ENCODE data around the gene ADGRG1. TPM values are rescaled to one million over a fixed set of nuclear protein-coding genes. Genes with fewer than 3 reads are reported as not detected.

The ADGRG1 gene
- total RNA-seq, 6 experiments from 2014 or later: 1.8 to 4.2 (median 3.4) TPM

GRCh38 chr16:57699481-57699880 is 71.1 kb downstream of the ADGRG1 start:
- TF ChIP-seq CTCF (IDR thresholded peaks at IDR 0.05) (no peak), POLR2A (IDR thresholded peaks at IDR 0.05) (no peak)
- intact Hi-C loops (cut with DNase I): no loop called here
- H3K36me3 ChIP-seq: no peaks in the 10 kb centered on the region
- ATAC-seq (no peak), DNase-seq (no peak)
- H3K4me1 ChIP-seq: peaks cover 0 to 30% (median 5%) of the 10 kb centered on the region in 4 donors
- H3K27ac ChIP-seq: no peak overlapping the region
- H3K4me3 ChIP-seq: no peak overlapping the region
- WGBS (ENCODE audit: insufficient coverage, low coverage, low lambda C conversion rate, missing lambda C conversion rate): 60% methylated on average over 1 of the region's 3 CpGs
- H3K9me3 ChIP-seq: no peaks in the 10 kb centered on the region
- H3K27me3 ChIP-seq: no peaks in the 10 kb centered on the region

- intact Hi-C loops (cut with DNase I): no loop called here
- no peak overlapping the region for H3K4me3 ChIP-seq
- TF ChIP-seq CTCF (IDR thresholded peaks at IDR 0.05): no peak
- no peak for TF ChIP-seq POLR2A (IDR thresholded peaks at IDR 0.05)
- DNase-seq (no peak), ATAC-seq (no peak)
- peaks cover 0 to 30% (median 7%) of the 10 kb centered on the region in 4 donors for H3K4me1 ChIP-seq
- 100% methylated on average over 1 of the region's 7 CpGs for WGBS (ENCODE audit: insufficient coverage, low coverage, low lambda C conversion rate, missing lambda C conversion rate)
- H3K27ac ChIP-seq: no peak overlapping the region
- H3K27me3 ChIP-seq: no peaks in the 10 kb centered on the region
- H3K9me3 ChIP-seq: no peaks in the 10 kb centered on the region
- H3K36me3 ChIP-seq: no peaks in the 10 kb centered on the region
These were observed 71.5 kb downstream of the ADGRG1 start for GRCh38 chr16:57699899-57700298.

- WGBS (ENCODE audit: insufficient coverage, low coverage, low lambda C conversion rate, missing lambda C conversion rate): 49% methylated on average over 7 of the region's 10 CpGs
- H3K4me1 ChIP-seq: peaks cover 0 to 29% (median 8%) of the 10 kb centered on the region in 4 donors
- ATAC-seq (peak; percentile 18 to 40 (median 34)), DNase-seq (no peak)
- H3K27me3 ChIP-seq: no peaks in the 10 kb centered on the region
- no peaks in the 10 kb centered on the region for H3K9me3 ChIP-seq
- intact Hi-C loops (cut with DNase I): no loop called here
- no peak overlapping the region for H3K4me3 ChIP-seq
- H3K36me3 ChIP-seq: no peaks in the 10 kb centered on the region
- peak overlapping the region in 1 of 3 donors; percentile 45 for H3K27ac ChIP-seq
- no peak for TF ChIP-seq CTCF (IDR thresholded peaks at IDR 0.05)
- TF ChIP-seq POLR2A (IDR thresholded peaks at IDR 0.05): no peak
These were observed 72.5 kb downstream of the ADGRG1 start for GRCh38 chr16:57700781-57701551.

GRCh38 chr16:57701759-57702371 is 73.4 kb downstream of the ADGRG1 start:
- Histone ChIP-seq H3K27ac (peak overlapping the region in 1 of 3 donors; percentile 45), H3K4me1 (peaks cover 0 to 29% (median 8%) of the 10 kb centered on the region in 4 donors), H3K4me3 (no peak overlapping the region), H3K36me3 (no peaks in the 10 kb centered on the region), H3K27me3 (no peaks in the 10 kb centered on the region), H3K9me3 (no peaks in the 10 kb centered on the region)
- 96% methylated on average over 5 of the region's 23 CpGs for WGBS (ENCODE audit: insufficient coverage, low coverage, low lambda C conversion rate, missing lambda C conversion rate)
- no peak for ATAC-seq
- intact Hi-C loops (cut with DNase I): no loop called here
- TF ChIP-seq CTCF (IDR thresholded peaks at IDR 0.05) (no peak), POLR2A (IDR thresholded peaks at IDR 0.05) (no peak)
- no peak for DNase-seq
